OCI-LY7 (cell line): Measurements from ENCODE around the gene LAMA3.

Experiments
- CTCF ChIP-seq: fragments of 200-600 bp; sonication (generic); conservative IDR thresholded peaks from 2 replicates; pipeline ENCODE4 v1.5.1; 2014; ENCODE audit warnings: mild to moderate bottlenecking, antibody characterized with exemption, low read length, moderate library complexity, mixed read lengths
- EZH2phosphoT487 ChIP-seq: fragments of 200-600 bp; sonication (generic); IDR thresholded peaks from 2 replicates; pipeline ENCODE4 v1.6.1; 2018; ENCODE audit warnings: low read depth, borderline replicate concordance, mild to moderate bottlenecking, mixed run types, antibody characterized with exemption, low read length, moderate library complexity, mixed read lengths

GRCh38 chr18:23879126-23879525 is 189.9 kb downstream of the LAMA3 start:
- TF ChIP-seq EZH2phosphoT487 (no peak), CTCF (no peak)
